Measurements from ENCODE around the gene MACF1.

DNA sequence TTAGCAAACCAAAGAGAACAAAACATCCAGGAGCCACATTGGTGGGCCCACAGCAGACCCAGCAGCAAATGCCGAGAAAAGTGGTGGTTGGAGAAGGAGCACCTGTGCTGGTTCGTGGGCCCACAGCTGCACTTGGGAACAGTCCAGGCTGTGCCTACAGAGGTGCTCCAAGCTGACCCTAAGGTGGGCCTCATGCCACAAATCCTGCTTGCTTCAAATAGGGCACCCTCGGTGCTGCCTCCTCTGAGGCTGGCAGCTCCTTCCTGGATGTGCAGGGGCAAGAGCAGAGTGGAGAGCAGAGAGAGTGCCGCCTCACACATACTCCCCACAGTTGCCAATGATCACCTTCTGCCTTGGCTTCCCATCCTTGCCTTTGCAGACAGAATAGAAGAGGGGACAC, 327.0 kb downstream of the MACF1 start:
- TF ChIP-seq, protein P1, sequence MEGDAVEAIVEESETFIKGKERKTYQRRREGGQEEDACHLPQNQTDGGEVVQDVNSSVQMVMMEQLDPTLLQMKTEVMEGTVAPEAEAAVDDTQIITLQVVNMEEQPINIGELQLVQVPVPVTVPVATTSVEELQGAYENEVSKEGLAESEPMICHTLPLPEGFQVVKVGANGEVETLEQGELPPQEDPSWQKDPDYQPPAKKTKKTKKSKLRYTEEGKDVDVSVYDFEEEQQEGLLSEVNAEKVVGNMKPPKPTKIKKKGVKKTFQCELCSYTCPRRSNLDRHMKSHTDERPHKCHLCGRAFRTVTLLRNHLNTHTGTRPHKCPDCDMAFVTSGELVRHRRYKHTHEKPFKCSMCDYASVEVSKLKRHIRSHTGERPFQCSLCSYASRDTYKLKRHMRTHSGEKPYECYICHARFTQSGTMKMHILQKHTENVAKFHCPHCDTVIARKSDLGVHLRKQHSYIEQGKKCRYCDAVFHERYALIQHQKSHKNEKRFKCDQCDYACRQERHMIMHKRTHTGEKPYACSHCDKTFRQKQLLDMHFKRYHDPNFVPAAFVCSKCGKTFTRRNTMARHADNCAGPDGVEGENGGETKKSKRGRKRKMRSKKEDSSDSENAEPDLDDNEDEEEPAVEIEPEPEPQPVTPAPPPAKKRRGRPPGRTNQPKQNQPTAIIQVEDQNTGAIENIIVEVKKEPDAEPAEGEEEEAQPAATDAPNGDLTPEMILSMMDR (IDR thresholded peaks at IDR 0.05): no peak
- no peak for TF ChIP-seq POLR2A (IDR thresholded peaks at IDR 0.05)
- no peak for TF ChIP-seq POLR2AphosphoS5 (IDR thresholded peaks at IDR 0.05)

Measured in breast epithelium (tissue), 3 donors.